NCI-H2227 (cell line): ENCODE measurements around the gene HOXC12.
A peak's percentile ranks its signal among the peaks of the same experiment; 100 is the strongest.

Source experiments
- DNase-seq: peaks from one replicate; lab custom pipeline; 2025; ENCODE audit not compliant: unreplicated experiment; lab: John Stamatoyannopoulos, UW

HOXC12 gene

GRCh38 chr12:53982648-53983567, 28.2 kb downstream of the HOXC12 start:
- no peak for DNase-seq

GRCh38 chr12:53983568-53983949, 28.9 kb downstream of the HOXC12 start:
- no peak for DNase-seq

GRCh38 chr12:53983950-53984572, 29.4 kb downstream of the HOXC12 start:
- DNase-seq: no peak

GRCh38 chr12:53984901-53985691, 30.4 kb downstream of the HOXC12 start, which contains the start of gene HOXC10:
Gene HOXC10 (plus strand): TSS chr12:53985146. CDS start chr12:53985260, 114 bp downstream.
- DNase-seq: peak; percentile 90

GRCh38 chr12:53985692-53985993, 30.9 kb downstream of the HOXC12 start:
- no peak for DNase-seq

- no peak for DNase-seq
These were observed 31.4 kb downstream of the HOXC12 start for GRCh38 chr12:53985994-53986685.

GRCh38 chr12:53986686-53987483, 32.2 kb downstream of the HOXC12 start:
- no peak for DNase-seq

- no peak for DNase-seq
These were observed 33.1 kb downstream of the HOXC12 start for GRCh38 chr12:53987787-53988230.

GRCh38 chr12:53988541-53989226, 34.0 kb downstream of the HOXC12 start:
- DNase-seq: no peak

- peak; percentile 34 for DNase-seq
These were observed 34.8 kb downstream of the HOXC12 start for GRCh38 chr12:53989227-53990113.

- no peak for DNase-seq
These were observed 35.8 kb downstream of the HOXC12 start for GRCh38 chr12:53990311-53991076.

- no peak for DNase-seq
These were observed 36.4 kb downstream of the HOXC12 start for GRCh38 chr12:53991077-53991460.

- DNase-seq: no peak
These were observed 37.7 kb downstream of the HOXC12 start for GRCh38 chr12:53992377-53992889.

GRCh38 chr12:53993162-53994008, 38.7 kb downstream of the HOXC12 start:
- no peak for DNase-seq

GRCh38 chr12:53994009-53994263, 39.2 kb downstream of the HOXC12 start:
- DNase-seq: no peak

- no peak for DNase-seq
These were observed 39.7 kb downstream of the HOXC12 start for GRCh38 chr12:53994264-53995001.
